ENCODE data around the gene C2CD4D.

C2CD4D gene

GRCh38 chr1:151809985-151810556, 29.5 kb downstream of the C2CD4D start:
- peak overlapping the region in 1 of 3 experiments; percentile 4 for H3K27ac Mint-ChIP-seq
- no peak for TF ChIP-seq CTCF (IDR thresholded peaks at IDR 0.05; ENCODE audit: unreplicated experiment in 3 of 3)
- no peaks in the 10 kb centered on the region for H3K4me1 Mint-ChIP-seq
- H3K36me3 Mint-ChIP-seq (ENCODE audit: low read depth), result no peaks in the 10 kb centered on the region
- H3K27me3 Mint-ChIP-seq (ENCODE audit: low read depth), result peaks cover 40% of the 10 kb centered on the region
- no peaks in the 10 kb centered on the region for H3K9me3 Mint-ChIP-seq
- H3K4me3 Mint-ChIP-seq, result no peak overlapping the region

- TF ChIP-seq CTCF (IDR thresholded peaks at IDR 0.05; ENCODE audit: unreplicated experiment in 3 of 3), result no peak
- Mint-ChIP-seq H3K4me1 (no peaks in the 10 kb centered on the region), H3K36me3 (ENCODE audit: low read depth) (no peaks in the 10 kb centered on the region), H3K27ac (no peak overlapping the region), H3K9me3 (no peaks in the 10 kb centered on the region), H3K27me3 (ENCODE audit: low read depth) (peaks cover 40% of the 10 kb centered on the region), H3K4me3 (no peak overlapping the region)
Observed at GRCh38 chr1:151809290-151809984, 30.2 kb downstream of the C2CD4D start.

GRCh38 chr1:151807766-151808165, 31.9 kb downstream of the C2CD4D start:
- Mint-ChIP-seq H3K4me3 (no peak overlapping the region), H3K4me1 (no peaks in the 10 kb centered on the region), H3K36me3 (ENCODE audit: low read depth) (no peaks in the 10 kb centered on the region), H3K27me3 (ENCODE audit: low read depth) (peaks cover 52% of the 10 kb centered on the region), H3K27ac (no peak overlapping the region), H3K9me3 (no peaks in the 10 kb centered on the region)
- TF ChIP-seq CTCF (IDR thresholded peaks at IDR 0.05; ENCODE audit: unreplicated experiment in 3 of 3), result no peak

- no peaks in the 10 kb centered on the region for H3K36me3 Mint-ChIP-seq (ENCODE audit: low read depth)
- TF ChIP-seq CTCF (IDR thresholded peaks at IDR 0.05; ENCODE audit: unreplicated experiment in 3 of 3), result no peak
- no peaks in the 10 kb centered on the region for H3K4me1 Mint-ChIP-seq
- no peaks in the 10 kb centered on the region for H3K9me3 Mint-ChIP-seq
- H3K27ac Mint-ChIP-seq, result no peak overlapping the region
- peaks cover 49% of the 10 kb centered on the region for H3K27me3 Mint-ChIP-seq (ENCODE audit: low read depth)
- no peak overlapping the region for H3K4me3 Mint-ChIP-seq
Observed at GRCh38 chr1:151807131-151807530, 32.5 kb downstream of the C2CD4D start.

- no peaks in the 10 kb centered on the region for H3K36me3 Mint-ChIP-seq (ENCODE audit: low read depth)
- no peaks in the 10 kb centered on the region for H3K9me3 Mint-ChIP-seq
- H3K27me3 Mint-ChIP-seq (ENCODE audit: low read depth), result peaks cover 44% of the 10 kb centered on the region
- no peak overlapping the region for H3K27ac Mint-ChIP-seq
- no peak for TF ChIP-seq CTCF (IDR thresholded peaks at IDR 0.05; ENCODE audit: unreplicated experiment in 3 of 3)
- no peak overlapping the region for H3K4me3 Mint-ChIP-seq
- H3K4me1 Mint-ChIP-seq, result no peaks in the 10 kb centered on the region
Observed at GRCh38 chr1:151806170-151806569, 33.5 kb downstream of the C2CD4D start.

Data from nephron (organoid).